Sigmoid colon (tissue), 4 donors: Measurements from ENCODE around the gene STAP1.

ENCODE experiments used
- CTCF ChIP-seq, 4 experiments: fragments of 450-650 bp in 3 of 4; fragments of 200-600 bp in 1 of 4; IDR thresholded peaks; one replicate each; pipeline ENCODE4 v1.5.1; 2016 to 2019; ENCODE audit warnings: antibody characterized with exemption in 4 of 4, mild to moderate bottlenecking in 3 of 4, moderate library complexity in 2 of 4
- EP300 ChIP-seq, 4 donors: sonication (generic); formaldehyde crosslinking; IDR thresholded peaks; one replicate each; pipeline ENCODE4 v1.6.1; 2017; ENCODE audit warnings: antibody characterized with exemption in 4 of 4
- POLR2A ChIP-seq, 2 donors: fragments of 450-650 bp; IDR thresholded peaks; one replicate each; pipeline ENCODE4 v1.6.1; 2016; ENCODE audit warnings: antibody characterized with exemption in 2 of 2, mild to moderate bottlenecking in 2 of 2, moderate library complexity in 2 of 2
- POLR2AphosphoS5 ChIP-seq, 4 donors: sonication (generic); formaldehyde crosslinking; IDR thresholded peaks; one replicate each; pipeline ENCODE4 v1.6.1; 2017; ENCODE audit warnings: antibody characterized with exemption in 4 of 4

- TF ChIP-seq CTCF (IDR thresholded peaks at IDR 0.05) = no peak
- no peak for TF ChIP-seq EP300 (IDR thresholded peaks at IDR 0.05)
- no peak for TF ChIP-seq POLR2A (IDR thresholded peaks at IDR 0.05)
- TF ChIP-seq POLR2AphosphoS5 (IDR thresholded peaks at IDR 0.05) = no peak
Measured at GRCh38 chr4:67520141-67520540, 38.4 kb upstream of the STAP1 start.
